HG03159 (cell line): ENCODE measurements around the gene FBXO5.
"Not testable (repeated sequence)": the region's sequence is repeated elsewhere in the genome, so short reads cannot be mapped to it uniquely, and the experiment has no call there.

Experiments used
- ATAC-seq: cut with Tn5 transposase; IDR thresholded peaks from one replicate; pipeline ENCODE4 v1.9.1; 2021; ENCODE audit warnings: mild to moderate bottlenecking, moderate library complexity; ENCODE audit not compliant: unreplicated experiment

The FBXO5 gene

DNA sequence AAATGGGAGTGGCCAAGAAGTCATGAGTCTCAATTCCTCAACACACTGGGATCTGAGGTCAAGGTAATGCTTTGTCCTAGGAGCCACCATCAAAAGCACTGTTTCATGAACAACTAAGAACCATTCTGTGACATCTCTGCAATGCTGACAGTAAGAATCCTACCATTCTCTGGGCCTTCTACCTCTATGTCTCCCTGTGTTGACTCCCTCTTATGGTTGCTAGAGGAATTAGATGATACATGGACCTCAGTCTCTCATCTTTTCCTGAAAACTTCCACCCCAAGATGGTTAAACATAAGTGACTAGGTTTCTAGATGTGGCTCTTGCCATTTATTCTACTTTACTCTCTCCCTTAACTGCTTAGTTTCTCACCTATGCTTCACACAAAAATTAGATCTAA, 10.6 kb upstream of the FBXO5 start:
- no peak for ATAC-seq

DNA sequence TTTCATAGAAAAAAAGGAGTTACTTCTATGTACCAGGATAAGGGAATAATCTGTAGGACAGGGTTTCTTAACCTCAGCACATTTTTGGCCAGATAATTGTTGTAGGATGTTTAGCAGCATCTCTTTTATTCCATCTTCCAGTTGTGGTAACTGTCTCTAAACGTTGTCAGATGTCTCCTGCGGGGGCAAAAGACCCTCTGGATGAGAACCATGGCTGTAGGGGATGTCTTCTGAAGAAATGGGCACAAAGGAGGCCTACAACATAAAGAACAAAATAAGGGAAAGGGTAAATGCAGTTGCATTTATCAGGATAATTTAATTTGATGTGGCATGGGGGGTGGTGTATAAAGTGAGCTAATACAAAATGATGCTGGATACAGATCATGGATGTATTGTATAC, 4.1 kb upstream of the FBXO5 start:
- ATAC-seq: no peak

DNA sequence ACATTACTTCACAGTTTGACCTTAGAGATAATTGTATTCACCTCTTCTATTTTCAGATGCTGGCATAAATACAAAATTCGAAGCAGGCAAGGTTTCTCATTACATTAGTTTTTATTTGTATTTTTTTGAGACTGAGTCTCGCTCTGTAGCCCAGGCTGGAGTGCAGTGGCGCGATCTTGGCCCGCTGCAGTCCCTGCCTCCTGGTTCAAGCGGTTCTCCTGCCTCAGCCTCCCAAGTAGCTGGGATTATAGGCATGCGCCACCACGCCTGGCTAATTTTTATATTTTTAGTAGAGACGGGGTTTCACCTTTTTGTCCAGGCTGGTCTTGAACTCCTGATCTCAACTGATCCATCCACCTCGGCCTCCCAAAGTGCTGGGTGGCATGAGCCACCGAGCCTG, 2.5 kb upstream of the FBXO5 start:
- ATAC-seq: not testable (repeated sequence)

DNA sequence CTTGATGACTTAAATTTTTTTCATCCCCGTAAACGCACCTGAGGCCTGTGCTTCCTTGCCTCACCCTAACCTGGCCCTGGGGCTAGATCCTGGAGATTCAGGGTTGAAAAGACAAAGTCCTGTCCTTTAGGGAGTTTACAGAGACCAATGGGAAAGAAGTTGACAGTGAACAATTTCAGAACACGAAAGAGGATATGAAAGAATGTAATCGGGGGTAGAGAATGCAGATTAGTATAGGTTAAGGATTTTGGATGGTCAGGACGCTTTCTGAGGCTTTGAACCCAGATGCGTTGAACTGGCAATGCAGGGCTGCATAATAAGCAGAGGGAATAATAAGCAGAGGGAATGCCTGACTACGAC, 1.7 kb upstream of the FBXO5 start:
- ATAC-seq: peak; percentile 33

DNA sequence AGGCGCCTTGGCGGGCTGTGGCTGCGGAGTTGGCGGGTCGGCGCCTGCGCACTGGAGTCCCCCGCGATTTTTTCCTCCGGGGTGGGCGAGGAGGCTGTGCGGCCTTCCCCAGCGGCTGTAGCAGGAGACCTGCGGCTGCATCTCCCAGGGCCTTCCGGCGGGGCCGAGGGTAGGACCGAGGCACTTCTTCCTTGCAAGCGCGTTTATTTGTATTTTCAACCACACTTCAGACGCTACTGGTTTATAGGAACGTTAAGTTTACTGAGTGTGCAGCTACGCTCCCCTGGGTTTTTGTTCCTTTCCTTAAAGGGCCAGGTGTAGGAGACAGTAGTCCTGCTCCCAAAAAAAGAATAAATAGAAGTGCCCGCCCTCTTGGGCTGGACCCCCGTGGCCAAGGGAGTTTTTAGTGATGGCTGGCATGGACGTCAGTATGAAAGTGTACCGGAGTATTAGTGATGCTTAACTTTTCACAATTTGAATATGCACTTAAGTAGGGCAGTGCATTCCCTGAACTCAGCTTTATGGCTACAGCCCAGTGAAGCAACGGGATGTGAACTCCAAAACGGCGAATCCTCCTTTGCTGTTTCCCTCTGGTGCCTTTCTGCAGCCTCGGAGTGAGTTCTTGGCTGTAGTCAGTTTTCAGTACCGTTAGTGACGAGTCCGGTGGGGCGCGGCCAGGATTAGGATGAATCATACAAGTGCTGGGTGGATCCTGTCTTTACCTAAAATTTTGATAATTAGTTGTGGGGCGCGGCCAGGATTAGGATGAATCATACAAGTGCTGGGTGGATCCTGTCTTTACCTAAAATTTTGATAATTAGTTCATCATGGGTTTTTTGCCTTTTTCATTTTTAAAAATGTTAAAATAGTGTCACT, 1.0 kb upstream of the FBXO5 start:
- peak; percentile 23 for ATAC-seq

DNA sequence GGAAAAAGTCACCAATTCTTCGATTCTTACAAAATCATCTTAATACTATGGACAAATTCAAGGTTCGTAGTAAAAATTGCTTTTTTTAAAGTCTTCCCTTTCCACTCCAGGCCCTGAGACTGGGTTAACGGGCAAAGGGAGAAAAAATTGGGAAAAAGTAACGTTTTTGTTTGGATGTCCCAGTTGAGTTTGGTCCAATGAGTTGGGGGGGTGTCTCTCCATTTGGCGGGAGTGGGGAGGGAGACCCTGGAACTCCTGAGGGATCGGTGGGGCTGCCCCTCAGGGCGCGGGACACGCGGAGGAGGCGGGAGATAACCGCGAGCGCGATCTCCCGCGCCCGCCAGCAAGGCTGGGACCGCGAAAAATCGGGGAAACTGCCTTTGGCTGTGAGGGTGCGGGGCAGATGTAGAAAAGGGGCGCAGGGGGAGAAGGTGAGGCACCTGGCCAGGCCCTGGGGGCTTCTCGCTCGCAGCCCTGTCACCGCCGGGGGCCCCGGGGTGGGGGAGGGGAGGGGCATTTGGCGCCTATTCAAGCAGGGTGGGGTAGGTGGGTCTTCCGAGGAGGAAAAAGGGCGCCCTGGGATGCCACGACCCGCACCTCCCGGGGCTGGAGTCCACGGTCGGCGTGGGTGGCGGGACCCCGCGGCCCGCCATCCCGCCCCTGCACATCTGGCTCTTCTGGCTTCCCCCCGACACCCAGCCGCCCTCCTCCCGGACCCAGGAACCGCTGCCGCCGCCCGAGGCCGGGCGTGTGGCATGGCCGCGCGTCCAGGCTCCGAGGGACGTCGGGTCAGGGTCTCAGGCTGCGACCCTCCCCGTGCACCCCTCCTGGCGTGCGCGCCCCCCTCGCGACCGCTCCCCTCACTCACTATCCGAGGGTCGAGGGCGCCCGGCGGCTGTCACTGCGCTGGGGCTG, 595 bp downstream of the FBXO5 start:
- peak; percentile 2 for ATAC-seq

DNA sequence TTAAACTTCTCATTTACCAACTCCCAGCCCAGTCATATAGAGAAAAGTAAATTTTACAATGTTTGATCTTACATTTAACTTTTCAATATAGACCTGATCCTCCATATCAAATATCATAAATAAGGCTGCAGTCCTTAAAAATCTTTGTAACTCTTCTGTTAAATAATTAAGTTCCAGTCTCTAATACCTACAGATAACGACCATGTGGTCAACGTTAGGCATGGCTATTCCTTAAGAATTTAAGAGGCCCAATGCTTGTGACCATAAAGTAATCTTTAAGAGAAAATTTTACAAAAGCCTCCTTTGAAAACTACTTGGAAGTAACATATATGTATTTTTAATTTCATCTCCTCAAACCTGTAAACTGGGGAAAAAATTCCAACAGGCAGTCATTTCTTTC, 1.6 kb downstream of the FBXO5 start:
- no peak for ATAC-seq

DNA sequence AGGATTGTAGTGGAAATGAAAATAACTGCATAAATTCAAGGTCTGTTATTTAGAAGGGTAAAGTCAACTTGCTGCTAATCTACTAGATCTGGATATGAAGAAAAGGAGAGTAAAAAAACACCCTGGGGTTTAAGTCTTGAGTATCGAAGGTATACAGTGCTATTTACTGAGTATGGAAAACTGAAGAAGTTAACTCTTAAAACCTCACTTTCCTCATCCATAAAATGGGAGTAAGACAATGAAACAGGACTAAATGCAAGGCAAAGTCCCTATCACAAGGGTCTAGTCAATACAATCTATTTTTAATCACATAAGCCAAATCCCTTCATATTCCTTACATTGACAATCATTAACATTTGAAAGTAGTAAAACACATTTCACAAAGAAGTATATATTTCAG, 2.2 kb downstream of the FBXO5 start:
- ATAC-seq: no peak

DNA sequence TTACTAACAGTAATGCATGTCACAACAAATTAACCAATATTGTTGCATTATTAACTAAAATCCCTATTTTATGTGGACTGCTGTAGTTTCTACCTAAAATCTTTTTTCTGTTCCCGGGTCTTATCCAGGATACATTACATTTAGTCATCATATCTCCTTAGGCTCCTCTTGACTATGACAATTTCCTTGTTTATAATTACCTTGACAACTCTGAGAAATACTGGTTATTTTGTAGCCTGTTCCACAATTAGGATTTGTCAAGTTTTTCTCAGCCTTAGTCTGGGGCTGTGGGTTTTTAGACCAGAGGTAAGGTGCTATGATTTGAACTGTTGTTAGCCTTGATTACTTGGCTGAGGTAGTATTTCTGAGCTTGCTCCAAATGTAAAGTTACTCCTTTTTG, 3.7 kb downstream of the FBXO5 start:
- no peak for ATAC-seq

DNA sequence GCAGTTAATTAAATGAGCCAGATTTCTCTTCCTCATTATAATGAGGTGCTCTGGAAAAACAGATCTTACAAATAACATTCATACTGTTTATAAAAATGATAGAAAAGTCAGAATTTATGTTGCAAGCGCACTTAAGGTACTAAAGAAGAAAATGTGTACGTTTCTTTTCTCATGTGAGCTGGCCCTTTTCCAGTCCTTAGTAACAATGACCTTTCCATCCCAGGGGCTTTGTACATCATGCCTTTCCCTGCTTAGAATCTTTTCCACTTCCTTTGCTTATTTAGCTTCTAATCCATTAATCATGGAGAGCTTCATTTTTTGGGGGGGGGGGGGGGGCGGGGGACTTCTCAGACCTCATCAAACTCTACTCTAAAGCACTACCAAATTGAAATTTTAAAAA, 4.8 kb downstream of the FBXO5 start:
- ATAC-seq: no peak

DNA sequence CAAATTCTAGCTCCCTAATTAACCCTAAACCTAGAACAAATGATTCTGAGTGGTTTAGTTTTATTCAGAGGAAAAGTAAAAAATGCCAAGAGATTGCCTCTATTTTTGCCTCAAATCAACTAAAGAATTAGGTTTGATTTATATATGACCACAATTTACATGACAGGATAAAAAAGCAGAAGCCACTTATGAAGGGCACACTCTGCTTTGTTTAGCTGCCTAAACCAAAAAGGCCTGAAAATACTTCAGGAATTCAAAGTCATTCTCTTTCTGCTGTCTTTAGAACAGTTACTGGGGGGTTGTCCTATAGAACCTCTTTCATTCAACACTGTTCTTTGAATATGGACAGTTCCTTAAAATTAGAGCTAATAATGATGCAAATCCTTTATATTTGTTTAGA, 5.3 kb downstream of the FBXO5 start:
- ATAC-seq: no peak

DNA sequence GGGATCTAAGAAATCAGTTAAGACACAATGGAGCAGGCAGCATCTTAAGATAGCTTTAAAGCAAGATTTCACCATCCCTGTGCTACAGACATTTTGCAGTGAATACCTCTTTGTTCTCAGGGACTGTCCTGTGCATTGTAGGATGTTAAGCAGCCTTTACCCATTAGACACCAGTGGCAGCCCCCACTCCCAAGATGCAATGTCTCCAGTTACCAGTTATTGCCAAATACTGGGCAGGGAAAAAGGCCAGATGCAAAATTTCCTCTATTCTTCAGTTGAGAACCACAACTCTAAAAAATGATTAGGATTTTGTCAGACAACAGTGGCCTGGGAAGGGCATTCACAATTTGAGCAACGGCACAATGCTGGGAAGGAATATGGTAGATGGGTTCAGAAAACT, 6.1 kb downstream of the FBXO5 start:
- ATAC-seq: no peak

DNA sequence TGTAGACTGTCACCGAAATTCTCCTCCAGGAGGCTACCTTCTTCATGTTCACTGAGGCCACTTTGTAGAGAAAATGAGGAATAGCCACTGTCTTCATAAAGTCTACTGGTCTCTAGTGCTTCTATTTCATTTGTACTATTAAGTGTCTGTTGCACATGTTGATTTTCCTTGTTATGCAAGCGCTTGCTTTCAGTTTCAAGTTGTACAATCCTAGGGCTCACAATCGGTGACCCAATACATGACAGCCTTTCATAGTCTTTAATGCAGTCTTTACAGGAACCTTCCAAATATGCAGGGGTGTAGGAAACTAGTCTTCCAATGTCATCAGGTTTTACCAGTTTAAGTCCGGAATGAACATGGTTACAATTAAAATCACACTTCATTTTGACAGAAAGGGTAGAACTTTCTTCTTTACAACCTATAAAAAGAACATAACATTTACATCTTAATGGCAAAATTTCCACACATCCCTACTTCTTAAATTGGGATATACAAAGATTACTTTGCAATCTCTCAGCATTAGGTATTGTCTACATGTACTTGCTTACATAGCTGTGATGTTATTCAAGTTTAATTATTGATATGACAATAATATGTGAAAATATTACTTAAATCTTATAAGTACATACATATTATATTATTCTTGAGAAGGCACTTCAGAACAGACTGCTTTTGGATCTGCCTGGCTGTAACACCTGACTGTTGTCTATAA, 7.5 kb downstream of the FBXO5 start:
- peak; percentile 59 for ATAC-seq

DNA sequence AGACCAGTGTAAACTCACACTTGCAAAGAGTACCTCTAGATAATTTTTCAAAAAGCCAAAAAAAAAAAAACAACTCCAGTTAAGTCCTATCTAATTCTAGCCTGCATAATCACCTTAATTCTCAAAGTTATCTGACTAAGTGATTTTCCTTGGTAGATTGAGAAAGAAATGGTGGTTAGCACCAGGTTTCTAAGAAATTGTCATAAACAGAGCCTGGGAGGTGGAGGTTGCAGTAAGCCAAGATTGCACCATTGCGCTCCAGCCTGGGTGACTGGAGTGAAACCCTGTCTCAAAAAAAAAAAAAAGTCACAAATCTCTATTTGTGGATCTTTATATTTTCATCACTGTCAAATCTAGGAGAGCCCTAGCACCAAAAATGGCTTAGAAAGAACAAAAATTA, 8.9 kb downstream of the FBXO5 start:
- no peak for ATAC-seq

DNA sequence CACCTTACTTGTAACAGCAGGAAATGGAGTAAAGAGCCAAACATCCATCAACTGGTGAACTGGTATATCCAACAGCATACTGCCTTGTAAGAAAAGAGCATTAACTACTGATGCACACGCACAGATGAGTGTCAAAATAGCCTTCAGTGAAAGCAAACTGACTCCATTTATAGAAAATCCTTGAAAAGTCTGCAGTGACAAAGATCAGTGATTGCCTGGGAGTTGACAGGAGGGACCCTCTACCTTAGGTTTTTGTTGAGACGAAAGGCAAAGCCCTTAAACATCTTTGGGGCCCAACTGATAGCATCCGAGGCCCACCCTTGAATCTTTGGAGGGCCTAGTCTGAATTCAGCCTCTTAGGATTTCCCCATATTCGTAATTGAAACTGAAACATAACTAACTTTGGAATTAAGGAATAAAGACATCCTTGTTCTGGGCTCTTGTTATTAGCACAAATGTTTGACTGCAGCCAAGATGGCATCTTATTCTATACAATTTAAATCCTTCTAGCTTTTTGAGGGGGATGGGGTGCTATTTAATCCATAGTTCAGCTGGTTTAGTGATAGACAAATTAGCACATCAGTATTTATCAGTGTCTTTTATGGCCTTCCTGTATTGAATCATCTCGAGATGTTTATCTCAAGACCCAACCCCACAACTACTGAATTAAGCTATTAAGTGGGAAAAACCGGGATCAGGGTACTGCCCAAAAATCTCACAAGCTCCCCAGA, 13.0 kb downstream of the FBXO5 start:
- no peak for ATAC-seq

DNA sequence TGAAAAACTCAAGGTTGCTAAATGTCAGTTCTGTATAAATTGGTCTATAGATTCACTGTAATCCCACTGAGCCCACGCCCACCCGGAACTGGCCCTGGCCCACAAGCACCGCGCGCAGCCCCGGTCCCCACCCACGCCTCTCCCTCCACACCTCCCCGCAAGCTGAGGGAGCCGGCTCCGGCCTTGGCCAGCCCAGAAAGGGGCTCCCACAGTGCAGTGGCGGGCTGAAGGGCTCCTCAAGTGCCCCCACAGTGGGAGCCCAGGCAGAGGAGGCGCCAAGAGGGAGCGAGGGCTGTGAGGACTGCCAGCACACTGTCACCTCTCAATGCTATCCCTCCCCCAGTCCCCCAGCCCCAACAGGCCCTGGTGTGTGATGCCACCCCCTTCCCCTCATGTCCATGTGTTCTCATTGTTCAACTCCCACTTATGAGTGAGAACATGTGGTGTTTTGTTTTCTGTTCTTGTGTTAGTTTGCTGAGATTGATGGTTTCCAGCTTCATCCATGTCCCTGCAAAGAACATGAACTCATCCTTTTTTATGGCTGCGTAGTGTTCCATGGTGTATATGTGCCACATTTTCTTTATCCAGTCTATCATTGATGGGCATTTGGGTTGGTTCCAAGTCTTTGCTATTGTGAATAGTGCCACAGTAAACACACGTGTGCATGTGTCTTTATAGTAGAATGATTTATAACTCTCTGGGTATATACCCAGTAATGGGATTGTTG, 16.5 kb downstream of the FBXO5 start:
- not testable (repeated sequence) for ATAC-seq

DNA sequence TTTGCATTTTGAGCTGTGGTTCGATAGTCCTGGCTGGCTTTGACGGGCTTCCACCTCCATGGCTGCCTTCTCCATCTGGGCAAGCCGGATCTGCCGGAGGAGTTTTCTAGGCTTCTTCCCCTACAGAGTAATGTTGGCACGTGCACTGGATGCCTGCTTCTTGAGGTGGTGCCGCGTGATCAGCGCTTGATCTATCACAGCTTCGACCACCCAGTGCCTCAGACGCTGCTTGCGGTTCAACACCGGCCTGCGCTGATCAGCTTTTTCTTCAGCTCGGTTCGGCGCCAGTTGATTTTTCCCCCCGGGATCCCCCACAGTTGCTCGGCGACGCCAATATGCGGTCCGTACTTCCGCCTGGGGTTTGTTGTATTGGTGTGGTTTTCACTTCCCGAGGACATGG, 23.5 kb downstream of the FBXO5 start:
- ATAC-seq: no peak

DNA sequence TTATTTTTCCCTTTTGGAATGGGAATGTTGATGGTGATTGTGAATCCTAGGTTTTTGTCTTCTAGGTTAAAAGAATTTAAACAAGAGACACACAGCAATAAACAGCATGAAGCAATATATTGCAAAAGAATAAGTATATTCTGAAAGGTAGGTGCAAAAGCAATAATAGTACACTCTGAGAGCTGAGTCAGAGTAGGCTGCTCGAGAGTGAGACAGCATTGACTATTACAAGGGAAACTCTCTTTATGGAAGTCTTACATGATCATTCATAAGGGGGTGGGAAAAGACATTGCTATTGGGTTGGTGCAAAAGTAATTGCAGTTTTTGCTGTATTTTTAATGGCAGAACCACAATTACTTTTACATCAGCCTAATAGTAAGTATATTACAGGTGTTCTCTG, 25.0 kb downstream of the FBXO5 start:
- no peak for ATAC-seq

DNA sequence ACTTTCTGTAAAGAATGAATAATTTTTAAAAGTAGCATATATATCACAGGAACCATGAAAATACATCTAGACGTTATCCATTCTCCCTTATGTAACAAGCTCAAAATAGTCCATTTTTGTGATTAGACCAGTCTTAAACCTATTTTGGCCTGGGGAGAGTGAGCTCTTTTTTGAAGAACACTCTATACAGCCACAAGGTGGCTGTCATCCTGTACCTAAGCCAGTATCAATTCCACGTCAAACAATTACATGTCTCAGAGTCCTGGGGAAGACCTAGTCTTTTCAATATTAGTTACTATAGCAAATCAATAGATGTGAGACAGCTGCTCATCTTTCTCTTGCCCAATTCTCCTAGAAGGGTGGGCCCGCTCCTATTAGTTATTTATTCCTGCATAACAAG, 28.4 kb downstream of the FBXO5 start:
- no peak for ATAC-seq

DNA sequence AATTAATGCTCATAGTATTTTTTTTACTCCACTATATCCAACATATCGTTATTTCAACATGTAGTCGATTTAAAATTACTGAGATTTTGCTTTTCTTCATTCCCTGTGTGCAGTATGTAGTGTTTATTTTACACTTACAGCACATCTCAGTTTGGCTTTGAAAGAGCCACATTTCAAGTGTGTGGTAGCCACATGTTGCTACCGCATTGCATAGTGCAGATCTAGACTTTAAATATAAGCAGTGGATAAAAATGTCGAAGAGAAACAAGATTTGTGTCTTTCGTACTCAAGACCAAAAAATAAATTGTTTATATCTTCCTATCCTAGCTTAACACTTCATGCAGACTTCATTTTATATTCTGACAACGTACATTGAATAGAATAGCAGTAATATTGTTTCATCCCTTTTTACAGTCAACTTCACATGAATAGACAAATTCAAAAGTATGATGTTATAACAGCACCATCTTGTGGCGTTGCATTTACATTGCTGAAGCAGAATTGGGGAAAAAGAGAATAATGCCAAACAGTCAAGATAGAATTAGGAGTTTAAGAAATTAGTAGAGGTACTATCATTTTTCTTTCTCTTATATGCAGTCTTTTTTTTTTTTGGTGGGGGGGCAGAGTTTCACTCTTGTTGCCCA, 29.9 kb downstream of the FBXO5 start:
- no peak for ATAC-seq
